Uterus (tissue), 4 donors: ENCODE results near the gene TOR1A. TPM values are rescaled to one million over a fixed set of nuclear protein-coding genes. Genes with fewer than 3 reads are reported as not detected.
A peak's percentile ranks its signal among the peaks of the same experiment; 100 is the strongest.

ENCODE experiments used
- DNase-seq, 2 donors: peaks; one replicate each; pipeline ENCODE4 v3.0.0-alpha.2; 2019 to 2020
- H3K27ac ChIP-seq, 2 donors: fragments of 200-600 bp; sonication (generic); 1 replicate in 1 of 2; 2 replicates in 1 of 2; pipeline ENCODE4 v1.5.1; 2016 to 2018
- H3K27me3 ChIP-seq, 2 donors: fragments of 200-600 bp; sonication (generic); one replicate each; pipeline ENCODE4 v1.5.1; 2018 to 2019; ENCODE audit warnings: control low read depth in 1 of 2
- H3K36me3 ChIP-seq, 2 donors: fragments of 200-600 bp; sonication (generic); one replicate each; pipeline ENCODE4 v1.5.1; 2019; ENCODE audit warnings: control low read depth in 1 of 2
- H3K4me1 ChIP-seq, 2 donors: fragments of 200-600 bp; sonication (generic); one replicate each; pipeline ENCODE4 v1.5.1; 2018 to 2019; ENCODE audit warnings: control low read depth in 1 of 2
- H3K4me3 ChIP-seq, 2 donors: fragments of 200-600 bp; sonication (generic); 1 replicate in 1 of 2; 2 replicates in 1 of 2; pipeline ENCODE4 v1.5.1; 2018 to 2019; ENCODE audit warnings: mild to moderate bottlenecking in 1 of 2
- H3K9me3 ChIP-seq, 2 donors: fragments of 200-600 bp; sonication (generic); one replicate each; pipeline ENCODE4 v1.5.1; 2019; ENCODE audit warnings: control low read depth in 1 of 2
- CTCF ChIP-seq, 4 experiments: fragments of 200-600 bp in 2 of 4; fragments of 450-650 bp in 2 of 4; sonication (generic) in 2 of 4; IDR thresholded peaks; one replicate each; pipeline ENCODE4 v1.5.1; 2016 to 2019; ENCODE audit warnings: antibody characterized with exemption in 4 of 4, mild to moderate bottlenecking in 2 of 4, moderate library complexity in 1 of 4
- POLR2A ChIP-seq, 2 donors: fragments of 450-650 bp; IDR thresholded peaks; one replicate each; pipeline ENCODE4 v1.6.1; 2016; ENCODE audit warnings: antibody characterized with exemption in 2 of 2, mild to moderate bottlenecking in 1 of 2, moderate library complexity in 1 of 2
- intact Hi-C: fragments of 100-400 bp; cut with DNase I; formaldehyde crosslinking; loops from one replicate; pipeline ENCODE4 v1.15.1; 2023; ENCODE audit warnings: low total_unique reads
- total RNA-seq, 4 donors: library from RNA; depleted of rRNA in 3 of 4; stranded (reverse); fragments of >200 nt in 3 of 4; gene quantifications; one replicate each; pipeline versions ENCODE4 v1.1.0 to v1.2.4, GENCODE V29; 2014 to 2023
- donor health status: DM: yes; HTN: yes; CAD: no.

Gene TOR1A
- 10 to 100 TPM; 13.1 to 40.3 (median 33.0) TPM for total RNA-seq

- Histone ChIP-seq H3K36me3 (no peaks in the 10 kb centered on the region), H3K4me3 (peak within 1 kb of the TSS; percentile 83 to 97), H3K9me3 (no peaks in the 10 kb centered on the region), H3K27me3 (no peaks in the 10 kb centered on the region), H3K4me1 (peaks cover 0 to 5% of the 10 kb centered on the region in 2 donors), H3K27ac (peak within 1 kb of the TSS; percentile 76 to 85)
- TF ChIP-seq POLR2A (IDR thresholded peaks at IDR 0.05) = peak; percentile 23 to 32
- peak in 1 of 4 experiments; percentile 41 for TF ChIP-seq CTCF (IDR thresholded peaks at IDR 0.05)
- intact Hi-C loops = no loop called here
- peak; percentile 94 to 96 for DNase-seq
Observed at GRCh38 chr9:129823935-129824601, at the start of gene TOR1A. Gene TOR1A, minus strand, starts transcription at chr9:129824136. Its CDS starts 51 bp downstream, at chr9:129824085.

GRCh38 chr9:129871046-129871445, 47.1 kb upstream of the TOR1A start:
- Histone ChIP-seq H3K36me3 (no peaks in the 10 kb centered on the region), H3K27me3 (no peaks in the 10 kb centered on the region), H3K4me3 (no peak overlapping the region), H3K27ac (no peak overlapping the region), H3K4me1 (no peaks in the 10 kb centered on the region), H3K9me3 (no peaks in the 10 kb centered on the region)
- intact Hi-C loops = no loop called here
- TF ChIP-seq POLR2A (IDR thresholded peaks at IDR 0.05) (no peak), CTCF (IDR thresholded peaks at IDR 0.05) (no peak)
- no peak for DNase-seq

- no peak overlapping the region for H3K27ac ChIP-seq
- no peak overlapping the region for H3K4me3 ChIP-seq
- no peaks in the 10 kb centered on the region for H3K9me3 ChIP-seq
- H3K4me1 ChIP-seq = no peaks in the 10 kb centered on the region
- H3K36me3 ChIP-seq = no peaks in the 10 kb centered on the region
- H3K27me3 ChIP-seq = no peaks in the 10 kb centered on the region
- intact Hi-C loops = no loop called here
- no peak for DNase-seq
- TF ChIP-seq CTCF (IDR thresholded peaks at IDR 0.05) = no peak
- TF ChIP-seq POLR2A (IDR thresholded peaks at IDR 0.05) = no peak
Observed at GRCh38 chr9:129869585-129870501, 45.9 kb upstream of the TOR1A start.

GRCh38 chr9:129868872-129869486, 45.0 kb upstream of the TOR1A start:
- Histone ChIP-seq H3K27ac (no peak overlapping the region), H3K27me3 (no peaks in the 10 kb centered on the region), H3K4me1 (no peaks in the 10 kb centered on the region), H3K4me3 (no peak overlapping the region), H3K36me3 (no peaks in the 10 kb centered on the region), H3K9me3 (no peaks in the 10 kb centered on the region)
- TF ChIP-seq POLR2A (IDR thresholded peaks at IDR 0.05) = no peak
- no peak for TF ChIP-seq CTCF (IDR thresholded peaks at IDR 0.05)
- intact Hi-C loops = no loop called here
- DNase-seq = no peak
